GM21717 (cell line): ENCODE data around the gene PLCG1.
"Not testable (repeated sequence)": the region's sequence is repeated elsewhere in the genome, so short reads cannot be mapped to it uniquely, and the experiment has no call there.

Experiments used
- ATAC-seq: cut with Tn5 transposase; IDR thresholded peaks from one replicate; pipeline ENCODE4 v1.9.1; 2021; ENCODE audit warnings: mild to moderate bottlenecking, moderate library complexity; ENCODE audit not compliant: unreplicated experiment

PLCG1 gene

GRCh38 chr20:41136680-41137613, at the start of gene PLCG1:
Gene PLCG1 (plus strand): TSS chr20:41137543. CDS start chr20:41137642, 99 bp downstream.
- peak; percentile 48 for ATAC-seq

GRCh38 chr20:41087777-41088176, 49.6 kb upstream of the PLCG1 start:
- ATAC-seq: no peak

- ATAC-seq: no peak
Measured at GRCh38 chr20:41089555-41089954, 47.8 kb upstream of the PLCG1 start.

GRCh38 chr20:41091927-41092326, 45.4 kb upstream of the PLCG1 start:
- ATAC-seq: no peak

- no peak for ATAC-seq
Measured at GRCh38 chr20:41094353-41095055, 42.8 kb upstream of the PLCG1 start.

GRCh38 chr20:41095110-41095969, 42.0 kb upstream of the PLCG1 start:
- no peak for ATAC-seq

- ATAC-seq: no peak
Measured at GRCh38 chr20:41098703-41099250, 38.6 kb upstream of the PLCG1 start.

GRCh38 chr20:41100001-41100480, 37.3 kb upstream of the PLCG1 start:
- ATAC-seq: no peak

- no peak for ATAC-seq
Measured at GRCh38 chr20:41101660-41102059, 35.7 kb upstream of the PLCG1 start.

GRCh38 chr20:41108531-41108930, 28.8 kb upstream of the PLCG1 start:
- ATAC-seq: no peak

GRCh38 chr20:41110012-41110411, 27.3 kb upstream of the PLCG1 start:
- no peak for ATAC-seq

- ATAC-seq: no peak
Measured at GRCh38 chr20:41110930-41111577, 26.3 kb upstream of the PLCG1 start.

GRCh38 chr20:41111578-41111951, 25.8 kb upstream of the PLCG1 start:
- no peak for ATAC-seq

GRCh38 chr20:41116282-41116956, 20.9 kb upstream of the PLCG1 start:
- ATAC-seq: no peak

GRCh38 chr20:41118159-41118558, 19.2 kb upstream of the PLCG1 start:
- not testable (repeated sequence) for ATAC-seq

GRCh38 chr20:41118632-41119031, 18.7 kb upstream of the PLCG1 start:
- ATAC-seq: no peak

- no peak for ATAC-seq
Measured at GRCh38 chr20:41119614-41120561, 17.5 kb upstream of the PLCG1 start.

GRCh38 chr20:41121399-41121798, 15.9 kb upstream of the PLCG1 start:
- ATAC-seq: no peak
